Naive thymus-derived CD8-positive, alpha-beta T cell (primary cell): Measurements from ENCODE around the gene C14orf93. TPM values are rescaled to one million over a fixed set of nuclear protein-coding genes. Genes with fewer than 3 reads are reported as not detected.
"Not testable (repeated sequence)": the region's sequence is repeated elsewhere in the genome, so short reads cannot be mapped to it uniquely, and the experiment has no call there.

Experiments used
- ATAC-seq, 2 donors: fragments of 150-1000 bp; cut with Tn5 transposase in 1 of 2; sonication (Bioruptor Pico), chemical (Tn5 transposase) in 1 of 2; 1 replicate in 1 of 2; 2 replicates in 1 of 2; pipeline ENCODE4 v1.10.0; 2021; ENCODE audit warnings: mild to moderate bottlenecking in 2 of 2, moderate library complexity in 2 of 2
- POLR2A ChIA-PET: fragments of 350-600 bp; sonication (Branson Sonifier 250); formaldehyde crosslinking; loops from one replicate; lab custom pipeline; 2021; ENCODE audit warnings: antibody characterized with exemption; lab: Charles Lee
- DNase-seq, 10 donors: peaks; one replicate each; pipeline versions ENCODE4 v3.0.0 to v3.0.0-alpha.2; 2020 to 2022
- H3K27ac Mint-ChIP-seq, 10 donors: one replicate each; pipeline ENCODE4 v1.8.0; 2020 to 2022; ENCODE audit warnings: mild to moderate bottlenecking in 10 of 10, mixed read lengths in 10 of 10, moderate library complexity in 4 of 10, inconsistent platforms in 1 of 10
- H3K27me3 Mint-ChIP-seq, 5 donors: one replicate each; pipeline ENCODE4 v1.8.0; 2021 to 2022; ENCODE audit warnings: mixed read lengths in 5 of 5
- H3K36me3 Mint-ChIP-seq, 3 donors: one replicate each; pipeline ENCODE4 v1.8.0; 2020 to 2022; ENCODE audit warnings: mixed read lengths in 3 of 3, mild to moderate bottlenecking in 2 of 3, inconsistent platforms in 1 of 3
- H3K4me1 Mint-ChIP-seq, 4 donors: one replicate each; pipeline ENCODE4 v1.8.0; 2021 to 2022; ENCODE audit warnings: mixed read lengths in 4 of 4
- H3K4me3 Mint-ChIP-seq, 10 donors: one replicate each; pipeline ENCODE4 v1.8.0; 2020 to 2022; ENCODE audit warnings: mild to moderate bottlenecking in 10 of 10, mixed read lengths in 10 of 10, moderate library complexity in 6 of 10, inconsistent platforms in 1 of 10
- H3K9me3 Mint-ChIP-seq, 9 donors: one replicate each; pipeline ENCODE4 v1.8.0; 2020 to 2022; ENCODE audit warnings: mixed read lengths in 9 of 9, mild to moderate bottlenecking in 3 of 9, inconsistent platforms in 1 of 9, moderate library complexity in 1 of 9
- polyA plus RNA-seq, 3 donors: library from polyadenylated mRNA; unstranded; fragments of 300-500 nt; fragmentation: Illumina TruSeq; gene quantifications; one replicate each; pipeline ENCODE4 v1.2.3, GENCODE V29; 2021
- total RNA-seq, 8 experiments: library from RNA in 2 of 8; stranded (reverse) in 2 of 8; gene quantifications; one replicate each; pipeline ENCODE4 v1.2.3 and lab custom pipeline; 2021 to 2026

C14orf93 gene
- total and polyA plus RNA-seq, 5 experiments from 2014 or later = 5.6 to 17.3 (median 10.9) TPM

GRCh38 chr14:22952418-22952817, 57.5 kb downstream of the C14orf93 start:
- no peak for ATAC-seq
- POLR2A ChIA-PET = no interaction called here
- H3K27ac Mint-ChIP-seq = peak overlapping the region in 4 of 10 donors; percentile 0 to 73 (median 22)
- DNase-seq = no peak
- H3K9me3 Mint-ChIP-seq = no peaks in the 10 kb centered on the region
- peaks cover 12 to 20% (median 17%) of the 10 kb centered on the region in 4 donors for H3K4me1 Mint-ChIP-seq
- H3K36me3 Mint-ChIP-seq = peaks cover 0 to 40% (median 1%) of the 10 kb centered on the region in 3 donors
- H3K4me3 Mint-ChIP-seq = no peak overlapping the region
- H3K27me3 Mint-ChIP-seq = no peaks in the 10 kb centered on the region

- H3K4me3 Mint-ChIP-seq, H3K27me3 Mint-ChIP-seq, H3K9me3 Mint-ChIP-seq, DNase-seq, ATAC-seq, POLR2A ChIA-PET: not testable (repeated sequence)
- peaks cover 12 to 17% (median 16%) of the 10 kb centered on the region in 4 donors for H3K4me1 Mint-ChIP-seq
- H3K36me3 Mint-ChIP-seq = peaks cover 0 to 47% (median 1%) of the 10 kb centered on the region in 3 donors
- peak overlapping the region in 3 of 10 donors; percentile 0 to 1 (median 1) for H3K27ac Mint-ChIP-seq
These were observed 58.1 kb downstream of the C14orf93 start for GRCh38 chr14:22951795-22952194.

GRCh38 chr14:22945642-22946041, 64.3 kb downstream of the C14orf93 start:
- no peak overlapping the region for H3K4me3 Mint-ChIP-seq
- H3K9me3 Mint-ChIP-seq = no peaks in the 10 kb centered on the region
- H3K36me3 Mint-ChIP-seq = peaks cover 0 to 49% (median 1%) of the 10 kb centered on the region in 3 donors
- H3K4me1 Mint-ChIP-seq = peaks cover 0 to 1% (median 0%) of the 10 kb centered on the region in 4 donors
- ATAC-seq (no peak), DNase-seq (no peak)
- POLR2A ChIA-PET = interaction anchor here (0.9 kb wide), 1 partner anchor 11 kb away, joined by 3 read pairs; the partner anchor contains the start of gene HAUS4
- no peak overlapping the region for H3K27ac Mint-ChIP-seq
- no peaks in the 10 kb centered on the region for H3K27me3 Mint-ChIP-seq

- H3K36me3 Mint-ChIP-seq = peaks cover 0 to 14% (median 0%) of the 10 kb centered on the region in 3 donors
- POLR2A ChIA-PET = interaction anchor here (0.6 to 1.0 kb wide), 3 partner anchors 41 to 1408 kb away, joined by 3 to 6 read pairs (median 4); no protein-coding TSS in a partner anchor
- ATAC-seq (no peak), DNase-seq (no peak)
- no peaks in the 10 kb centered on the region for H3K27me3 Mint-ChIP-seq
- no peaks in the 10 kb centered on the region for H3K9me3 Mint-ChIP-seq
- no peak overlapping the region for H3K4me3 Mint-ChIP-seq
- H3K27ac Mint-ChIP-seq = peak overlapping the region in 1 of 10 donors; percentile 76
- peaks cover 0 to 2% (median 0%) of the 10 kb centered on the region in 4 donors for H3K4me1 Mint-ChIP-seq
These were observed 70.3 kb downstream of the C14orf93 start for GRCh38 chr14:22939684-22940083.

Other genes starting within 250 kb of the C14orf93 start
- gene OXA1L, start 243.5 kb downstream of the C14orf93 start, total RNA-seq = 100 to 1,000 TPM; 159 to 166 TPM
- gene OXA1L, start 243.5 kb downstream of the C14orf93 start, polyA plus RNA-seq = 10 to 100 TPM; 56.3 to 67.4 (median 57.1) TPM
- gene SLC7A7, start 194.7 kb downstream of the C14orf93 start, total RNA-seq = 1 to 10 TPM; 2.6 to 3.5 TPM
- gene SLC7A7, start 194.7 kb downstream of the C14orf93 start, polyA plus RNA-seq = under 1 TPM; 0.13 to 0.46 (median 0.26) TPM
- gene MRPL52, start 180.3 kb downstream of the C14orf93 start, total RNA-seq = 10 to 100 TPM; 69.9 to 75.3 TPM
- 100 to 1,000 TPM; 120 to 155 (median 148) TPM for gene MRPL52, start 180.3 kb downstream of the C14orf93 start, polyA plus RNA-seq
- 1 to 10 TPM; 2.5 to 3.3 TPM for gene MMP14, start 173.6 kb downstream of the C14orf93 start, total RNA-seq
- gene MMP14, start 173.6 kb downstream of the C14orf93 start, polyA plus RNA-seq = not detected
- gene LRP10, start 138.4 kb downstream of the C14orf93 start, total RNA-seq = 10 to 100 TPM; 70.5 to 72.6 TPM
- gene LRP10, start 138.4 kb downstream of the C14orf93 start, polyA plus RNA-seq = 10 to 100 TPM; 49.4 to 67.5 (median 52.2) TPM
- 1 to 10 TPM; 4.8 to 5.7 TPM for gene REM2, start 126.9 kb downstream of the C14orf93 start, total RNA-seq
- gene REM2, start 126.9 kb downstream of the C14orf93 start, polyA plus RNA-seq = under 1 TPM; 0.15 to 0.72 (median 0.29) TPM
- 100 to 1,000 TPM; 143 to 148 TPM for gene RBM23, start 91.0 kb downstream of the C14orf93 start, total RNA-seq
- gene RBM23, start 91.0 kb downstream of the C14orf93 start, polyA plus RNA-seq = 10 to 100 TPM; 42.2 to 62.8 (median 59.6) TPM
- 10 to 100 TPM; 37.7 to 38.8 TPM for gene PRMT5, start 80.8 kb downstream of the C14orf93 start, total RNA-seq
- 10 to 100 TPM; 42.4 to 67.3 (median 62.2) TPM for gene PRMT5, start 80.8 kb downstream of the C14orf93 start, polyA plus RNA-seq
- gene HAUS4, start 53.1 kb downstream of the C14orf93 start, total RNA-seq = 10 to 100 TPM; 24.4 to 26.7 TPM
- gene HAUS4, start 53.1 kb downstream of the C14orf93 start, polyA plus RNA-seq = 10 to 100 TPM; 27.1 to 31.7 (median 29.8) TPM
- gene AJUBA, start 27.6 kb downstream of the C14orf93 start, total RNA-seq = 1 to 10 TPM; 1.5 to 1.9 TPM
- gene AJUBA, start 27.6 kb downstream of the C14orf93 start, polyA plus RNA-seq = 1 to 10 TPM in 1 of 3 donors, under 1 TPM in 2; 0.05 to 1.2 (median 0.45) TPM
- 10 to 100 TPM; 30.2 to 35.8 TPM for gene PSMB5, start 24.8 kb upstream of the C14orf93 start, total RNA-seq
- gene PSMB5, start 24.8 kb upstream of the C14orf93 start, polyA plus RNA-seq = 10 to 100 TPM; 33.2 to 49.7 (median 37.9) TPM
- under 1 TPM; 0.23 to 0.36 TPM for gene PSMB11, start 32.1 kb upstream of the C14orf93 start, total RNA-seq
- under 1 TPM in 1 of 3 donors, not detected in 2; 0.12 TPM for gene PSMB11, start 32.1 kb upstream of the C14orf93 start, polyA plus RNA-seq
- gene CDH24, start 47.4 kb upstream of the C14orf93 start, total RNA-seq = 1 to 10 TPM in 1 of 2 experiments, under 1 TPM in 1; 0.96 to 1.2 TPM
- gene CDH24, start 47.4 kb upstream of the C14orf93 start, polyA plus RNA-seq = under 1 TPM; 0.06 to 0.31 (median 0.09) TPM
- 100 to 1,000 TPM; 311 to 322 TPM for gene ACIN1, start 85.0 kb upstream of the C14orf93 start, total RNA-seq
- gene ACIN1, start 85.0 kb upstream of the C14orf93 start, polyA plus RNA-seq = 10 to 100 TPM in 1 of 3 donors, 1 to 10 TPM in 2; 6.3 to 14.1 (median 8.6) TPM
- 10 to 100 TPM; 39.4 to 49.0 TPM for gene C14orf119, start 85.4 kb upstream of the C14orf93 start, total RNA-seq
- gene C14orf119, start 85.4 kb upstream of the C14orf93 start, polyA plus RNA-seq = 100 to 1,000 TPM in 1 of 3 donors, 10 to 100 TPM in 2; 62.7 to 122 (median 78.5) TPM
- gene CIROP, start 94.8 kb upstream of the C14orf93 start, total RNA-seq = not detected
- not detected for gene CIROP, start 94.8 kb upstream of the C14orf93 start, polyA plus RNA-seq
- 1 to 10 TPM; 1.5 to 1.8 TPM for gene CEBPE, start 109.1 kb upstream of the C14orf93 start, total RNA-seq
- gene CEBPE, start 109.1 kb upstream of the C14orf93 start, polyA plus RNA-seq = 1 to 10 TPM in 2 of 3 donors, under 1 TPM in 1; 0.66 to 2.4 (median 1.6) TPM
- 1 to 10 TPM; 7.2 to 7.9 TPM for gene SLC7A8, start 173.5 kb upstream of the C14orf93 start, total RNA-seq
- 10 to 100 TPM in 2 of 3 donors, 1 to 10 TPM in 1; 4.0 to 12.8 (median 10.9) TPM for gene SLC7A8, start 173.5 kb upstream of the C14orf93 start, polyA plus RNA-seq
- gene RNF212B, start 227.8 kb upstream of the C14orf93 start, total RNA-seq = not detected
- gene RNF212B, start 227.8 kb upstream of the C14orf93 start, polyA plus RNA-seq = not detected